Neutrophil (primary cell): ENCODE results near the gene GLRA1.

Experiments
- H3K27ac ChIP-seq: fragments of 200-600 bp; sonication (generic); 2 replicates; pipeline ENCODE4 v1.5.1; 2016; ENCODE audit warnings: mild to moderate bottlenecking, moderate library complexity
- H3K27me3 ChIP-seq: fragments of 200-600 bp; sonication (generic); 2 replicates; pipeline ENCODE4 v1.6.0; 2016; ENCODE audit warnings: mild to moderate bottlenecking
- H3K36me3 ChIP-seq: fragments of 200-600 bp; sonication (generic); 2 replicates; pipeline ENCODE4 v1.5.1; 2017
- H3K4me1 ChIP-seq, 2 experiments: fragments of 200-600 bp in 1 of 2; sonication (generic) in 1 of 2; 1 replicate in 1 of 2; 2 replicates in 1 of 2; pipeline versions ENCODE4 v1.5.1 to v1.6.1; 2013 to 2016; ENCODE audit warnings: low read depth in 1 of 2, low read length in 1 of 2, mild to moderate bottlenecking in 1 of 2, moderate library complexity in 1 of 2; ENCODE audit not compliant: control insufficient read depth in 1 of 2, insufficient read depth in 1 of 2
- H3K4me3 ChIP-seq, 2 experiments: fragments of 200-600 bp in 1 of 2; sonication (generic) in 1 of 2; 1 replicate in 1 of 2; 2 replicates in 1 of 2; pipeline ENCODE4 v1.5.1; 2013 to 2016; ENCODE audit warnings: low read depth in 1 of 2, low read length in 1 of 2, mild to moderate bottlenecking in 1 of 2, moderate library complexity in 1 of 2
- H3K9me3 ChIP-seq: fragments of 200-600 bp; sonication (generic); 2 replicates; pipeline ENCODE4 v1.5.1; 2016
- CTCF ChIP-seq: fragments of 200-600 bp; sonication (generic); IDR thresholded peaks from 2 replicates; pipeline ENCODE4 v1.5.1; 2016; ENCODE audit warnings: antibody characterized with exemption

GLRA1 gene

GRCh38 chr5:151961557-151961956 is 36.9 kb upstream of the GLRA1 start:
- no peaks in the 10 kb centered on the region for H3K36me3 ChIP-seq

GRCh38 chr5:151958111-151958510 is 33.5 kb upstream of the GLRA1 start:
- Histone ChIP-seq H3K4me1 (no peaks in the 10 kb centered on the region), H3K9me3 (no peaks in the 10 kb centered on the region), H3K27me3 (no peaks in the 10 kb centered on the region), H3K4me3 (no peak overlapping the region), H3K36me3 (no peaks in the 10 kb centered on the region), H3K27ac (no peak overlapping the region)
- no peak for TF ChIP-seq CTCF

More at GRCh38 chr5:151961557-151961956, 36.9 kb upstream of the GLRA1 start:
- no peaks in the 10 kb centered on the region for H3K4me1 ChIP-seq
- H3K27me3 ChIP-seq: no peaks in the 10 kb centered on the region
- no peaks in the 10 kb centered on the region for H3K9me3 ChIP-seq
- no peak overlapping the region for H3K4me3 ChIP-seq
- TF ChIP-seq CTCF: no peak
- H3K27ac ChIP-seq: no peak overlapping the region

GRCh38 chr5:151956725-151957124 is 32.1 kb upstream of the GLRA1 start:
- Histone ChIP-seq H3K9me3 (no peaks in the 10 kb centered on the region), H3K4me1 (no peaks in the 10 kb centered on the region), H3K27ac (no peak overlapping the region), H3K27me3 (no peaks in the 10 kb centered on the region), H3K36me3 (no peaks in the 10 kb centered on the region), H3K4me3 (no peak overlapping the region)
- no peak for TF ChIP-seq CTCF

- Histone ChIP-seq H3K27ac (no peak overlapping the region), H3K36me3 (no peaks in the 10 kb centered on the region), H3K9me3 (no peaks in the 10 kb centered on the region), H3K4me3 (no peak overlapping the region), H3K27me3 (no peaks in the 10 kb centered on the region), H3K4me1 (no peaks in the 10 kb centered on the region)
- TF ChIP-seq CTCF: no peak
These were observed 29.6 kb upstream of the GLRA1 start for GRCh38 chr5:151954255-151954654.

- Histone ChIP-seq H3K36me3 (no peaks in the 10 kb centered on the region), H3K9me3 (no peaks in the 10 kb centered on the region), H3K27ac (no peak overlapping the region), H3K27me3 (no peaks in the 10 kb centered on the region), H3K4me3 (no peak overlapping the region), H3K4me1 (no peaks in the 10 kb centered on the region)
- TF ChIP-seq CTCF: no peak
These were observed 29.2 kb upstream of the GLRA1 start for GRCh38 chr5:151953833-151954232.

GRCh38 chr5:151952238-151952637 is 27.6 kb upstream of the GLRA1 start:
- Histone ChIP-seq H3K27me3 (no peaks in the 10 kb centered on the region), H3K9me3 (no peaks in the 10 kb centered on the region), H3K4me3 (no peak overlapping the region), H3K27ac (no peak overlapping the region), H3K4me1 (no peaks in the 10 kb centered on the region), H3K36me3 (no peaks in the 10 kb centered on the region)
- no peak for TF ChIP-seq CTCF
